ENCODE data around the gene SOCS6.
"Not testable (repeated sequence)": the region's sequence is repeated elsewhere in the genome, so short reads cannot be mapped to it uniquely, and the experiment has no call there.

SOCS6 gene

DNA sequence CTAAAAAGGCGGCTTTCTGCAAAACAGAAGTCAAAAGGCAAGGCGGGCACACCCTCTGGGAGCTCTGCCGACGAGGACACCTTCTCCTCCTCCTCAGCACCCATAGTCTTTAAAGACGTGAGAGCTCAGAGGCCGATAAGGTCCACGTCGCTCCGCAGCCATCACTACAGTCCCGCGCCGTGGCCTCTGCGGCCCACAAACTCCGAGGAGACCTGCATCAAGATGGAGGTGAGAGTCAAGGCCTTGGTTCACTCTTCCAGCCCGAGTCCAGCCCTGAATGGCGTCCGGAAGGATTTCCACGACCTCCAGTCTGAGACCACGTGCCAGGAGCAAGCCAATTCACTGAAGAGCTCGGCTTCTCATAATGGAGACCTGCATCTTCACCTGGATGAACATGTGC lies 36.1 kb downstream of the SOCS6 start:
- no peak for DNase-seq (ENCODE audit: low read depth)

DNA sequence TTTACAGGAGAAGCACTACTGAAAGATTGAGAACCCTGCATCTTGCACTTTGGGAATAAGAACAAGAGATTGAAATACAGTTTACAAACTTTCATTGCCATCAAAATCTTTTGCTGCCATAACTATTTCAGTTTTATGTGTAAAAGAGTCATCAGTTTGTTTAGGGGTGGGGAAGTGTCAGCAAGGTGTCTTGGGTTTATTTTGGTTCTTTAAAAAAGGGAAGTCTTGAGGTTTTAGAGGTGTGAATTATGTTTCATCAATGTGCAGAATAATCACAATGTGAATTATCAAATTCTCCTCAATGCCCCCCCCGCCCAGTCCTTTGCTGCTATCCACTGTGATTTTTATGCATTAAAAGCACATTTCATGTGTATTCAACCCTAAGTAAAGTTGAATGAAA lies 37.4 kb downstream of the SOCS6 start:
- no peak for DNase-seq (ENCODE audit: low read depth)

DNA sequence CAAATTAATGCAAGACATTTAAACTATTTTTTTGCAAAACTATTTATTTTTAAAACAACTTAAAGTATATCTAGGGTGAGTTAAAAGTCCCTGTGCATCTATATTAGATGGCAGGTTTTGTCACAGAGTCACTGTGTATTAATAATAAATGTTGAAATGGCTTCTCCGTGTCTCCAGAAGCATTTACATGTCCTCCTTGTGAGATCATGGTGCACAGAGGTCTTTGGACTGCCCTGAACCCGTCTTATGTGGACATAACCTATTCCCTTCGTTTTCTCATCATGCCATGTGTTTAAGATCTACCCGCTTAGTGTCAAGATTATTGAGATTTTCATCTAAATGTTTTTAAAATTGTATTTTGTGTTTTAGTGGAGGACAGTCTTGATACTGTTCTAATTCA lies 39.3 kb downstream of the SOCS6 start:
- no peak for DNase-seq (ENCODE audit: low read depth)

DNA sequence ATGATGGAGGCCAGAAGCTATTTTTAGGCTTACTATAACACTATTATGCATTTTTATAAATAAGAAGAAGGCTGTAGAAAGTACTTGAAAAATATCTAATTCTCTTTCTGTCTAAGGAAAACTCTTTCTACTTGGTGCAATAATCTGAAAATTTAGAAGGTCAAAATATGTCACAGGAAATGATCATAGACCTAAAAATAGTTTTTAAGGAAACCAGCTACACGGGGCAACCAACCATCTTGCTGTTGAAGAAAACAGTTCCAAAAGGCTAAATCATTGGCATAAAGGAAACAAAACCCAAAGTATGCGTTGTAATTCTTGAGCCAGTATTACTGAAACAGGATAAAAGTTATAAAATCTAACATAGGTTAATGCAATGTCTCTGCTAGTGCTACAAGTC lies 40.2 kb downstream of the SOCS6 start:
- no peak for DNase-seq (ENCODE audit: low read depth)

DNA sequence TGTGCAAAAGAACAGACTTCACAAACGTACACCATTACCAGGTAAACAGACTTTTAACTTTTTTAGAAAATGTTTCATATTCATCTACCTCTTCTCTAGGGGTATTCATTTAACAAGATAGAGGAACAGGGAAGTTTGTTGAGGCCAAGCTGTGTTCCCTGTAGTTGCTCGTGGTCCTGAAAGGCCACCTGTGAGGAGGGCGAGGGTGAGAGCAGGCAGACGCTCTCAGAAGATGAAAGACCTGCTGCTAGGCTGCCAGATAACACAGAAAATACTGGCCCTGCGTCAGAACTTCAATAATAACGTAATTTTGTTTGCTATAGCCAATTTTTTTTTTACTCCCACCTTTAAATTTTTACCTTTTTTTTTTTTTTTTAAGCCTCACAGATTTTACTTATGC lies 42.0 kb downstream of the SOCS6 start:
- DNase-seq (ENCODE audit: low read depth) = no peak

DNA sequence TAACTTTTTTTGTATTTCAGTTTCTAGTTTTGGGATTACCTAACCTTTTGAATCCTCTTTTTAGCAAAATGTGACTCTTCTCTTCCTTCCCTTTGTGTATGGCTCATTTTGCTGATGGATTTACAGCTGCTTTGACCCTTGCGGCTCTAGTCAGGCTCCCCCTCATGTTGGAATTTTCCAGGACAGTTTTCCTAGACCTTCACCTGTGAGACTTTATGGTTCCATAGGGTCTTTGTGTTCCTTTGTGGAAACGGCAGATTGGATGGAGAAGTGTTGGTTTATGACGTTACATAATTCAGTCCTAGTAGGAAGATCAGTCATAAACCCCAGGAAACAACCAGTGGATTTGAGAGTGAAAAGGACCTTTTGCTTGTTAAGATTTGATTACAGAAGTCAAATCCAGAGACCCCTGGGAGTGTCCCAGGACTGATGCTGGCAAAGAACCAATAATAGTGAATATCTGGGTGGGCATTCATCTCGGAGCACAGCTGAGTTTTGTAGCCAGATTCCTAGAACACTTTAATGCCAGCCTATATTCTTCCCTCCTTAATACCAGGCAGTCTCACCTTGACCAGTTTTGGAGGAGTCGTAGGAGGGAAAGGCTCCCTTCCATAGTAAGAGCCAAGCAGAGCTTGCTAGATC lies 42.7 kb downstream of the SOCS6 start:
- DNase-seq (ENCODE audit: low read depth) = no peak

DNA sequence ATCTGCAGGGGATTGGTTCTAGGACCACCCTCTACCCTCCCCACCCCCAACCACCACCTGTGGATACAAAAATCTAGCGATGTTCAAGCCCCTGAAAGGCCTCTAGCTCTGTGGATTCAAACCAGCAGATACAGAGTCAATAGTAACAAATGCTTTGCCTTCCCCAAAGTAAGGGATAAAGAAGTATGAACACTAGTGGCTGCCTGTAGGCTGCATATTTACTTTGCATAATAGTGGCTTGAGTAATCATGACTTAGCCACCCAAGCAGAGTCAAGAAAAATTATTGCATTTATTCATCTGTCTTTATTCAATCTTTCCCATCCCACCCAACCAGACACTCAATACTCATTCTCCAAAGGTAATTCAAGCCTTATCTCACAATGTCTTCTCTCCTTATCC lies 43.8 kb downstream of the SOCS6 start:
- no peak for DNase-seq (ENCODE audit: low read depth)

DNA sequence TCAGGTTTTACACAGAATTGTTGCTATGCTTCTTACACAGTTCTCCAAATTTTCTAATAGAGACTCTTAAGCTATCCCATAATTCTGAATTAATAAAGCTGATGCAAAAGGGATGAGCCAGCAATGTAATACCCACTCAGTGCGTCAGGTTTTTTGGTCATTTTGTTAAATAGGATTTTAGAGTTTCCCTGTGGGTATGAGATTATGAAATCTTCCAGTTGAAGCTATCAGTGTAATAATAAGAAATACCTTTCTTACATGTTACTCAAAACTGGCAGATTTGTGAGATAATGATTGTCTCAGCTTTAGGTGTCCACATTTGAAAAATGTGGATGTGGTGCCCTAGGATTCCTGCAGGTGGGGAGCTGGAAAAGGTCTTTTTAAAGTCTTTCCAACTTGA lies 44.5 kb downstream of the SOCS6 start:
- DNase-seq (ENCODE audit: low read depth) = no peak

DNA sequence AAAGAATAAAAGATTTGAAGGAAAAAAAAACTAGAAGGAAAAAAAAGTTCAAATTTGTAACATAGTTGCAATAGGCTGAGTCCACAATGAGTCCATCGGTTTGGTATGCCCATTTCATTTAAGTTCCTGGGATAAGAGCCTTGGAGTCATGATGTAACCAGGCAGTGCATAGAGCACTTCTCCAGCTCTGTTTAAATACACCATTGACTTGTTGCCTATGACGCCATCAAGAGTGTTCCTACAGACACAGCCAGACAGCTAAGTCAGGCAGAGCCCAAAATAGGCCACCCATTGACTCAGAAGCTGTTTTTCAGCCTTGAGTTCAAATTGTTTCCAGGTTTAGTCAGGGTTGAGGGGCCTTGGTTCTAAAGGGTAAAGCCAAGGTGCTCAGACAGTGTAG lies 44.9 kb downstream of the SOCS6 start:
- DNase-seq (ENCODE audit: low read depth) = no peak

DNA sequence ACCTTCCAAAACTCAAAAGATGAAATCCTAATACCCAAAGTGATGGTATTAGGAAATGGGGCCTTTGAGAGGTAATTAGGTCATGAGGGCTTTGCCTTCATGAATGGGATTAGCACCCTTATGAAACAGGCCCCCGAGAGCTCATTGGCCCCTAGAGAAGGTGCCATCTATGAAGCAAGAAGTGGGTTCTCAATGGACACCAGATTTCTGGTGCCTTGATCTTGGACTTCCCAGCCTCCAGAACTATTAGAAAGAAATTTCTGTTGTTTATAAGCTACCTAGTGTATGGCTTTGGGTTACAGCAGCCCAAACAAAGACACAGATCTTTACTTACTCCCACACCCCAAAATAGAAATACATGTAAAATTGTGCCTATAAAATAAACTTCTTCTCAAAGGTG lies 45.4 kb downstream of the SOCS6 start:
- DNase-seq (ENCODE audit: low read depth) = no peak

DNA sequence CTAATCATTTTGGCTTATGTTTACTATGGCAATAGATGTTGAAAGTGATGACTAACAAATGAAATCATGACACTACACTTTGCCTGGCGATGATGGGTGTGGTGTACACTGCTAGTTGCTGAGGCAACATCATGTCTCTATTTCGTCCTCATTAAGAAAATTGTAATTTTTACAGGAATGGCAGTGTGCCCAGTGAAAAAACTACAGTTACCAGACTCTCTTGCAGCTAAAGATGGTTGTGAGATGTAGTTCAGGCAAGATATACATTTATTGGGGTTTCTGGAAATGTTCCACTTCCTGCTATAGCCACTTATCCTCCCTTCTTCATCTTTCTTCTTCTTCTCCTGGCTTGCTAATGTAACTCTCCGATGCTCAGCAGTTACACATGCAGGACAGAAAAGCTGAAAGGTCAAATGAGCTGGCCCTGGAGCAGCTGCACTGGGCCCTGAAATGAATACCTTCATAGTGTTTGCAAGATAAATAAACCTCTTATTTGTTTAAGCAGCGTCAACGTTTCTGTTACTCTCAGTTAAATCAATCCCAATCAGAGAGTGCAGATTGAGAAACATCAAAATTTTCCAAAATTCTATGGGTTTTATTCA lies 46.0 kb downstream of the SOCS6 start:
- no peak for DNase-seq (ENCODE audit: low read depth)

DNA sequence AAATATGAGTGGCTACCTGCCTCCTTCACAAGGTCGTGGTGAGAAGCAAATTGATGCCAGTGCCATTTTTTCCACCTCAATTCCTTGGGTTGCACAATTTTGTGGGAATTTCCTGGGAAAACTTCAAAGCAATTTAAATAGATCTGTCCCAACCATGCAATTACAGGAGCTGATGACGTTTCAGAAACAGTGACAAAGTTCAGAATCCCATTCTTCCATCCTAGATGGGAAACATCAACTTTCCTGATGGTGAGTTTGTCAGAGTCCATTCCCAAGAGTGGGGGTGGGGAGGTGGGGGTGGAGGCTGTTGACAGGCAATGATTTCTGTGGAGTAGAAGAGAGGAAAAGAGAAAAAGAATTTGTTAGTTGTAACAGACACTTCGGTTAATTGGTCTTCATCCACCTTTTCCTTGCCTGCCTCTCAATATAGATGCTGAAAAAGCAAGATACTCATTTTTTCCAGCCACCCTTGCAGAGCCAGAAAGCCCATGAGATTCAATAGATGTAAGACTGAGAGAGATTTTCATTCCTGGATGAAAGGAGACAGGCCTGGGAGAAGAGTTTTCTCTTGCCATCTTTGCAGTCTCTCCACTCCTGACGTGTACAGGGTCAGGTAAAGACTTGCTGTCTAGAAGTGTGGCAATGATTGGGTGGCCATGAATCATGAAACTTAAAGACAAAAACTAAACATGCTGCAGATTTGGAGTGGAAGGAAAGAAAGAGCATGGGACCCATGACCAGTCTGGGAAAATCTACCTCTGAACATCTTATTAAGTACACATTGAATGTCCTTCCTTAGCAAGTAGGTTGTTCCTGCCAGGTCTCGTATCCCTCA lies 47.3 kb downstream of the SOCS6 start:
- no peak for DNase-seq (ENCODE audit: low read depth)

DNA sequence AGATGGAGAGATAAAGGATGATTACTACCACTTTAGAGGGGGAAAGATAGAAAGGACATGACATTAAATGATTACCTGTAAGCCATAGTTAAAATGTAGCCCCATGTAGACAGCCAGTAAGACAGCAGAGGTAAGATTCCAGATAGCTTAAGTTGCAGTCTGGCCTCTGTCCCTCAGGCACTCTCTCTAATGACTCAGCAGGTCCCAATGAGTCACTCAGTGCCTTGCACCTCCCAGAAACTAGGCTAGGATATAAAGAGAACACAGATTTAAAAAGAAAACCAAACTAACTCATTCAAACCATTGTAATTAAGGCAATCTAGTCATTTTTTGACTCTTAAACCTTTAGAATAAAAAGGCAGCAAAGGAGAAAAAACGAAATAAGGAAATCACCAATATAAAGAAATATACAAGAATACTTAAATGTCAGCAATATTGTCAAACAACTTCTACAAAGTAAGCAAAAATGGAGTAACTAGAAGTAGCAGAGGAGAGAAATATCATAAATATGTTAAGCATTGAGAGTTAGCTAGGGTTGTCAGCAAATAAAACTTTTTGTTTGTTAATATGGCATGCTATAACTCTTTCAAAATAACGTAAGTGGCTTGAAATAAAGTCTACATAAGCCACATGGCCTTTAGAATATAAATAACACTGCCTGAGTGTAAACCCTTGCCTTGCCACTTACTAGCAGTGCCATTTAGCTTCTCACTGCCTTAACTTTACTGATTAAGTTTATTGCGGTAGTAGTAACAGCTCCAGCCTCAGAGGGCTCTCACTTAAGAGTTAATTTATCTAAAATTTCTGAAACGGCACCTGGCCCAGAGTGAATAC lies 48.5 kb downstream of the SOCS6 start:
- DNase-seq (ENCODE audit: low read depth) = no peak

DNA sequence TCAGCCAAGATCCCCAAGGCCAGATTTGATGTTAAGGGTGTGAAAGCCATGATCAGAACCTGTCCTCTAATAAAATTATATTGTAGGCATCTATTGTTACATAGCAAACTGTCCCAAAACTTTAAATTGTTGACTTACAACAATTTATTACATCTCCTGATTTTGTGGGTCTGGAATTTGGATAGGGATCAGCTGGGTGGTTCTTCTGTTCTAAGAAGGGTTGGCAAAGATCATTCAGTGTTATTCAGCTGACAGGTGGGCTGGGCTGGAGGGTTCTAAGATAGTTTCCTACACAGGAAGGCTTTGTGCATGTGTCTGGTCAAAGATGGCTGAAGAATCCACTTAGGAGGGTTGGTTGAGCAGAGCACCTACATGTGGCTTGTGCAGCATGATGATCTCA lies 50.0 kb downstream of the SOCS6 start:
- DNase-seq (ENCODE audit: low read depth) = no peak

DNA sequence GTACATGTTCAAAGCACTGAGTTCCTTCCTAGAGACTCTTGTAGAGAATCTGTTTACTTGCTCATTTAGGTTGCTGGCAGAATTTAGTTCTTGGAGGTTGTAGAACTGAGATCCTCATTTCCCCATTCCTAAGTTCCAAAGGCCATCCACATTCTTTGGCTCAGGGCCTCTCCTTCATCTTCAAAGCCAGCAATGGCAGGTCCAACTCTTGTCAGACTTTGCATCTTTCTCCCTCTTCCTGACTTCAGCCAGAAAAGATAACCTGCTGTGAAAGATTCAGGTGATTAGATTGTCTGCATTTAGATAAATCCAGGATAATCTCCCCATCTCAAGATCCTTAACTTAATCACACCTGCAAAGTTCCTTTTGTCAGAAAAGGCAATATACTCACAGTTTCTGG lies 51.1 kb downstream of the SOCS6 start:
- DNase-seq (ENCODE audit: low read depth) = no peak

DNA sequence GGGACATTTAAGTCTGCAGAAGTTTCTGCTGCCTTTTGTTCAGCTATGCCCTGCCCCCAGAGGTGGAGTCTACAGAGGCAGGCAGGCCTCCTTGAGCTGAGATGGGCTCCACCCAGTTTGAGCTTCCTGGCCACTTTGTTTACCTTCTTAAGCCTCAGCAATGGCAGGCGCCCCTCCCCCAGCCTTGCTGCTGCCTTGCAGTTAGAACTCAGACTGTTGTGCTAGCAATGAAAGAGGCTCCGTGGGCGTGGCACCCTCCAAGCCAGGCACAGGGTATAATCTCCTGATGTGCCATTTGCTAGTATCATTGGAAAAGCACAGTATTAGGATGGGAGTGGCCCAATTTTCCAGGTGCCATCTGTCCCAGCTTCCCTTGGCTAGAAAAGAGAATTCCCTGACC lies 59.6 kb downstream of the SOCS6 start:
- DNase-seq (ENCODE audit: low read depth) = not testable (repeated sequence)

DNA sequence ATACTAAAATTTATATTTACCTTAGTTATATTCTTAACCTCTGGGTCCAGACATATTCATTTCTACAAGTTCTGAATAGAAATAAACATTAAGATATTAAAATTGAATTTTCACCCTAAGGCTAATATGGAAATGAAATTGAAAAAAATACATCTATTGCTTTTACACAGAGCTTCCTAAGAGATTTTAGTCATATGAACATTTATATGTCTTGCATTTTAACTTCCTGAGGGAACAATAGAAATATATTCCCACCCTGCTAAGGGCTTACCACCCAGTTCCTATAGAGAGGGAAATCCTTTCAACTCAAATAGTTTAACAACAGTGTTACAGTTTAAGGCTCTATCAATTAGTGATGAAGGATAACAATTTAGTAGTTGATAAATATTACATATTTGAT lies 60.5 kb downstream of the SOCS6 start:
- no peak for DNase-seq (ENCODE audit: low read depth)

DNA sequence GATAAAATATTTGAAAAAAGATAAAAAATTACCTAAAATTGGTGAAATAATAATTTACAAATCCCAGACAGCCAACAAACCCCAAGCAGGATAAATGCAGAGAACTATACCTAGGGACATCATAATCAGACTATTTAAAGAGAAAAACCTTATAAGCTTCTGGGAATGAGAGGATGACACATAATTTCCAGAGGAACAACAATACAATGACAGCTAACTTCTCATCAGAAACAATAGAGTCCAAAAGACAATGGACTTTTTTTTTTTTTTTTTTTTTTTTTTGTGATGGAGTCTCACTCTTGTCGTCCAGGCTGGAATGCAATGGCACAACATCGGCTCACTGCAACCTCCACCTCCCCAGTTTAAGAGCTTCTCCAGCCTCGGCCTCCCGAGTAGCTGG lies 65.2 kb downstream of the SOCS6 start:
- DNase-seq (ENCODE audit: low read depth) = no peak

DNA sequence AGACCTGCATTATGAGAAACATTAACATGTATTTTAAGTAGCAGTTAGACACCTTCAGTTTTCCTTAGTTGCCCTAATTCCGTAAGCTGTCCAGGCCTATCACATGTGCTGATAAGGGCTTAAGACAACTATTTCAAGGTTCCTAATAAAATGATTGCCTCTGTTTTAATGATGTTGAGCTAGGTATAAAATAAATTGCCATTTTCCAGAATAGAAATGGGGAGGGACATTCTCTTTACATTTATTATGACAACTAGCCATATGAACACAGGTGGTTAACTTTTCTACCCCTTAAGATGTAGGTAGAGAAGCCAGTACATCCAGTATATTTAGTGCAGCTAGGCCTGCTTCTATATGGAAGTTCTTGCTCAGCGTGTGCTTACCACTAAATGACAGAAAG lies 65.9 kb downstream of the SOCS6 start:
- no peak for DNase-seq (ENCODE audit: low read depth)

DNA sequence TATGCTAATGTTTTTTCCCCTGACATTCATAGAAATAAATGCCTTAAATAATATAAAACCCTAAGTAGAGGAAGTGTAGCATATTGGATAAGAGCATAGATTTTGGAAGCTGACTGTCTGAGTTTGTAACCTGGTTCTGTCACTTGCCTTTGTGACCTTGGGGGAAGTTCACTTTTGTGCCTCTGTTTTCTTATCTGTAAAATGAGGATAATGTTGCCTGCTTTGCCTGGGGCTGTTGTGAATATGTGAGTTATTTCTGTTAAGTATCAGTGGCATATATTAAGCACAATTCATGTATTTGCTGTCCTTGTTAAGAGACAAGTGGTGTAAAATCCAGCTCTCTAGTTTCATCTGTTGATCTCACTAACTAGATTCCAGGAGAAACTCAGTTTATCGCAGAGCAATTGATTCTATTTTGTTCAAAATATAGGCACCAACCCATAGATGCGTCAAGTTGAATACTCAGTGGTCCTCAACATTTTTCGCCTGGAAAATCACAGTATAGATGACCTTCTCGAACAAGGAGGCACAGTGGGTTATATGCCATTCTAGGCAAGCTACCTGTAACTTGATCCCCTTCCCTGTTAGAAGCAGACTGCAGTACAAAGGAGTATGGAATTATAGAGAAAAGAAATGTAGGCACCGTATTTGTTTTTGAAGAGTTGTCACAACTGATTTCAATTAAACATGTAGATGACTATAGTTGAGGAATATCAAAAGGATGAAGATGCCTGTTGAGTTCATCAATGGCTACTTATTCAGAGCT lies 67.0 kb downstream of the SOCS6 start:
- DNase-seq (ENCODE audit: low read depth) = no peak

DNA sequence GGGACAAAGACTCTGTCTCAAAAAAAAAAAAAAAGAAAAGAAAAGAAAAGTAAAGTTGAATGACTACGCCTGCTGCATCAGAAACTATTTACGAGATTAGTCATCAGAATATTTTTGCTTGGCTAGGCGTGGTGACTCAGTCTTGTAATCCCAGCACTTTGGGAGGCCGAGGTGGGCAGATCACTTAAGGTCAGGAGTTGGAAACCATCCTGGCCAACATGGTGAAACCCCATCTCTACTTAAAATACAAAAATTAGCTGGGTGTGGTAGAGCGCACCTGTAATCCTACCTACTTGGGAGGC lies 69.2 kb downstream of the SOCS6 start:
- DNase-seq (ENCODE audit: low read depth) = not testable (repeated sequence)

DNA sequence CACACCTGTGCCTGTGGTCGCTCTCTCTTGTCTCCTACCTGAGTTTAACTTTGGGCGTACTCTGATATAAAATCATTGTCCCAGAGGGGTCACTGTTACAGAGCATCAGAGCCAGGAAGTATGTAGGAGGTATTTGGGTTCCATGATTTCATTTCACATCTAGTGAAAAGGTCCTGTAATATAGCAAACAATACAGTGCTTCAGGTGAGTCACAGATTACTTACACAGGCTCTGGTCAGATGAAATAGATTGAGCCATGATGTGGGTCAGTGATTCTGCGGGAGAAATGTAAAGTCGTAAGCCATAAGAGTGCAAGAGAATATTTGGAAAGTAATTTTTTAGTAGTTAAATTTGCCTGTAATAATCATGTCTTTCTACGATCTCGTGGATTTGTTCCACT lies 70.2 kb downstream of the SOCS6 start:
- no peak for DNase-seq (ENCODE audit: low read depth)

All from CMK (cell line).